H1 (cell line): ENCODE measurements around the gene HOATZ. TPM values are rescaled to one million over a fixed set of nuclear protein-coding genes. Genes with fewer than 3 reads are reported as not detected.

Experiments used
- CTCF ChIA-PET: fragments of 300-600 bp; sonication (Branson Sonifier 250); formaldehyde crosslinking; loops from one replicate; lab custom pipeline; 2021; ENCODE audit not compliant: partially characterized antibody; lab: Charles Lee
- POLR2A ChIA-PET: fragments of 300-600 bp; sonication (Branson Sonifier 250); formaldehyde crosslinking; loops from one replicate; lab custom pipeline; 2021; ENCODE audit warnings: inconsistent platforms; ENCODE audit not compliant: partially characterized antibody; lab: Charles Lee
- DNase-seq, 2 experiments: peaks; one replicate each; pipeline versions ENCODE4 v3.0.0 to v3.0.0-alpha.2; 2010 to 2022; ENCODE audit warnings: low spot score in 2 of 2, low read depth in 1 of 2, mixed read lengths in 1 of 2
- FAIRE-seq: peaks from 2 replicates; lab custom pipeline; 2011; peaks lifted over from hg19 to GRCh38; lab: Jason Lieb, UNC
- H2AFZ ChIP-seq: 2 replicates; pipeline ENCODE4 v1.8.1; 2012; ENCODE audit warnings: low read length, inconsistent platforms
- H2AK5ac ChIP-seq: 2 replicates; pipeline ENCODE4 v1.6.1; 2013; ENCODE audit warnings: low read depth, low read length
- H2BK120ac ChIP-seq: replicated peaks from 2 replicates; pipeline ENCODE3; 2013; ENCODE audit warnings: low read depth, low read length, inconsistent platforms
- H2BK12ac ChIP-seq: 2 replicates; pipeline ENCODE4 v1.6.1; 2013; ENCODE audit warnings: low read depth, low read length
- H2BK15ac ChIP-seq: 2 replicates; pipeline ENCODE4 v1.6.1; 2013; ENCODE audit warnings: low read length
- H2BK20ac ChIP-seq: 2 replicates; pipeline ENCODE4 v1.6.1; 2013; ENCODE audit warnings: low read length
- H2BK5ac ChIP-seq: 2 replicates; pipeline ENCODE4 v1.6.1; 2013; ENCODE audit warnings: low read depth, low read length
- H3K14ac ChIP-seq: 2 replicates; pipeline ENCODE4 v1.6.1; 2013; ENCODE audit warnings: inconsistent platforms; ENCODE audit not compliant: insufficient read length
- H3K18ac ChIP-seq: 2 replicates; pipeline ENCODE4 v1.6.1; 2013; ENCODE audit warnings: low read length; ENCODE audit errors: extremely low read depth
- H3K23ac ChIP-seq: 2 replicates; pipeline ENCODE4 v1.6.1; 2013; ENCODE audit warnings: inconsistent platforms; ENCODE audit not compliant: insufficient read length
- H3K23me2 ChIP-seq: 2 replicates; pipeline ENCODE4 v1.6.1; 2013; ENCODE audit warnings: low read depth, low read length
- H3K27ac ChIP-seq: 2 replicates; pipeline ENCODE4 v1.6.1; 2011; ENCODE audit warnings: low read depth, low read length, inconsistent platforms
- H3K27me3 ChIP-seq, 4 experiments: replicated peaks in 1 of 4; 1 replicate in 1 of 4; 2 replicates in 3 of 4; pipeline versions ENCODE4 v1.6.1 to v1.8.1; 2011 to 2013; ENCODE audit warnings: low read length in 3 of 4, mild to moderate bottlenecking in 3 of 4, inconsistent platforms in 2 of 4, mixed read lengths in 2 of 4, moderate library complexity in 1 of 4; ENCODE audit not compliant: control insufficient read depth in 3 of 4, insufficient read depth in 3 of 4; ENCODE audit errors: extremely low read depth in 1 of 4
- H3K36me3 ChIP-seq, 4 experiments: 2 replicates each; pipeline versions ENCODE4 v1.6.1 to v1.8.1; 2011 to 2013; ENCODE audit warnings: mild to moderate bottlenecking in 4 of 4, low read length in 3 of 4, moderate library complexity in 2 of 4, control low read depth in 1 of 4, inconsistent platforms in 1 of 4; ENCODE audit not compliant: insufficient read depth in 4 of 4, control insufficient read depth in 2 of 4
- H3K4ac ChIP-seq: replicated peaks from 2 replicates; pipeline ENCODE3; 2013; ENCODE audit warnings: low read length, low read depth, mixed read lengths, inconsistent platforms; ENCODE audit not compliant: insufficient read length
- H3K4me1 ChIP-seq, 4 experiments: replicated peaks in 1 of 4; 1 replicate in 1 of 4; 2 replicates in 3 of 4; pipeline versions ENCODE4 v1.6.1 to v1.8.1; 2011 to 2013; ENCODE audit warnings: low read length in 3 of 4, inconsistent platforms in 2 of 4, mixed read lengths in 1 of 4; ENCODE audit not compliant: insufficient read depth in 4 of 4, control insufficient read depth in 3 of 4
- H3K4me2 ChIP-seq, 2 experiments: 2 replicates each; pipeline versions ENCODE4 v1.6.1 to v1.8.1; 2011 to 2013; ENCODE audit warnings: low read depth in 2 of 2, low read length in 2 of 2, control low read depth in 1 of 2, inconsistent platforms in 1 of 2, mild to moderate bottlenecking in 1 of 2; ENCODE audit not compliant: insufficient read depth in 1 of 2
- H3K4me3 ChIP-seq, 4 experiments: fragments of 200-600, 300-600 bp in 1 of 4; sonication (generic), shearing (Covaris generic), sonication (Bioruptor Twin) in 1 of 4; 2 replicates each; pipeline versions ENCODE4 v1.5.1 to v1.8.1; 2011 to 2016; ENCODE audit warnings: low read length in 4 of 4, low read depth in 3 of 4, control low read depth in 2 of 4, inconsistent platforms in 2 of 4, mild to moderate bottlenecking in 2 of 4, mixed read lengths in 1 of 4, moderate library complexity in 1 of 4; ENCODE audit not compliant: insufficient read depth in 2 of 4; ENCODE audit errors: extremely low read depth in 1 of 4
- H3K56ac ChIP-seq: replicated peaks from 2 replicates; pipeline ENCODE3; 2013; ENCODE audit warnings: low read depth, mild to moderate bottlenecking, mixed read lengths, low read length, inconsistent platforms; ENCODE audit not compliant: insufficient read length
- H3K79me1 ChIP-seq: 2 replicates; pipeline ENCODE4 v1.6.1; 2013; ENCODE audit warnings: low read depth, low read length, control low read depth
- H3K79me2 ChIP-seq, 2 experiments: 2 replicates each; pipeline versions ENCODE4 v1.6.1 to v1.8.1; 2012 to 2013; ENCODE audit warnings: low read length in 2 of 2, mild to moderate bottlenecking in 2 of 2, inconsistent platforms in 1 of 2; ENCODE audit not compliant: insufficient read depth in 2 of 2, control insufficient read depth in 1 of 2
- H3K9ac ChIP-seq, 4 experiments: replicated peaks in 1 of 4; 1 replicate in 1 of 4; 2 replicates in 3 of 4; pipeline versions ENCODE4 v1.6.1 to v1.8.1; 2011 to 2013; ENCODE audit warnings: low read depth in 3 of 4, low read length in 3 of 4, control low read depth in 2 of 4, mild to moderate bottlenecking in 2 of 4, moderate library complexity in 2 of 4, inconsistent platforms in 1 of 4; ENCODE audit errors: extremely low read depth in 1 of 4
- H3K9me3 ChIP-seq, 2 experiments: 2 replicates each; pipeline versions ENCODE4 v1.6.1 to v1.8.1; 2012 to 2013; ENCODE audit warnings: mild to moderate bottlenecking in 2 of 2, moderate library complexity in 2 of 2, control low read depth in 1 of 2, inconsistent platforms in 1 of 2, low read depth in 1 of 2, low read length in 1 of 2, mixed read lengths in 1 of 2; ENCODE audit not compliant: insufficient read depth in 2 of 2
- H4K20me1 ChIP-seq, 2 experiments: replicated peaks in 1 of 2; 2 replicates each; pipeline versions ENCODE3 to v1.8.1; 2011 to 2013; ENCODE audit warnings: inconsistent platforms in 2 of 2, low read length in 2 of 2, mild to moderate bottlenecking in 1 of 2; ENCODE audit not compliant: insufficient read depth in 2 of 2, control insufficient read depth in 1 of 2
- H4K5ac ChIP-seq: 2 replicates; pipeline ENCODE4 v1.6.1; 2013; ENCODE audit warnings: low read length, low read depth, mixed read lengths, inconsistent platforms; ENCODE audit not compliant: insufficient read length
- H4K8ac ChIP-seq: 2 replicates; pipeline ENCODE4 v1.8.0; 2013; ENCODE audit warnings: mild to moderate bottlenecking, moderate library complexity, low read length, inconsistent platforms; ENCODE audit not compliant: insufficient read depth; ENCODE audit errors: extremely low read depth
- H4K91ac ChIP-seq: replicated peaks from 2 replicates; pipeline ENCODE3; 2013; ENCODE audit warnings: low read length, mixed read lengths, inconsistent platforms; ENCODE audit not compliant: insufficient read length
- ASH2L ChIP-seq: fragments of 200-600, 300-600 bp; sonication (generic); IDR thresholded peaks from one replicate; pipeline ENCODE4 v1.7.1; 2017; ENCODE audit warnings: low read length
- ATF2 ChIP-seq: IDR thresholded peaks from 2 replicates; pipeline ENCODE4 v1.6.1; 2012; ENCODE audit warnings: low read length, inconsistent platforms
- BACH1 ChIP-seq: IDR thresholded peaks from 2 replicates; pipeline ENCODE4 v1.6.1; 2012; ENCODE audit warnings: low read length, improper control_type of control experiment
- E2F6 ChIP-seq: IDR thresholded peaks from 2 replicates; pipeline ENCODE4 v1.6.1; 2012; ENCODE audit warnings: inconsistent platforms
- EGR1 ChIP-seq: IDR thresholded peaks from 2 replicates; pipeline ENCODE4 v1.6.1; 2011; ENCODE audit warnings: low read depth, low read length, borderline replicate concordance
- FOSL1 ChIP-seq: IDR thresholded peaks from 2 replicates; pipeline ENCODE4 v1.6.1; 2011; ENCODE audit warnings: mild to moderate bottlenecking, low read depth, low read length, moderate library complexity; ENCODE audit not compliant: insufficient read depth
- MAX ChIP-seq: IDR thresholded peaks from 2 replicates; pipeline ENCODE4 v1.6.1; 2012; ENCODE audit warnings: inconsistent platforms
- RAD21 ChIP-seq, 2 experiments: IDR thresholded peaks in 1 of 2; conservative IDR thresholded peaks in 1 of 2; 2 replicates each; pipeline ENCODE4 v1.6.1; 2011; ENCODE audit warnings: low read depth in 2 of 2, low read length in 2 of 2, improper control_type of control experiment in 1 of 2, inconsistent platforms in 1 of 2, mild to moderate bottlenecking in 1 of 2, moderate library complexity in 1 of 2
- RFX5 ChIP-seq: IDR thresholded peaks from 2 replicates; pipeline ENCODE4 v1.6.1; 2011; ENCODE audit warnings: low read depth, low read length, improper control_type of control experiment, borderline replicate concordance
- SIRT6 ChIP-seq: IDR thresholded peaks from one replicate; pipeline ENCODE4 v1.7.1; 2012; ENCODE audit warnings: low read length, inconsistent platforms
- SP1 ChIP-seq: IDR thresholded peaks from 2 replicates; pipeline ENCODE4 v1.6.1; 2011; ENCODE audit warnings: low read depth, low read length
- TBP ChIP-seq: IDR thresholded peaks from 2 replicates; pipeline ENCODE4 v1.6.1; 2011; ENCODE audit warnings: low read depth, low read length, improper control_type of control experiment
- WGBS, 2 experiments: shearing (Covaris generic) in 1 of 2; methylation state at CpG; one replicate each; pipeline versions ENCODE4 v1.1.6 to v1.1.7; 2013 to 2015; ENCODE audit warnings: low lambda C conversion rate in 2 of 2, mixed read lengths in 2 of 2, inconsistent platforms in 1 of 2, low coverage in 1 of 2, missing lambda C conversion rate in 1 of 2; ENCODE audit not compliant: insufficient replicate concordance in 2 of 2, insufficient coverage in 1 of 2, insufficient read length in 1 of 2; ENCODE audit errors: extremely low coverage in 1 of 2, missing lambda C conversion rate in 1 of 2; 5-methylcytosine and 5-hydroxymethylcytosine counted together
- polyA plus RNA-seq, 7 experiments: library from polyadenylated mRNA; depleted of rRNA in 3 of 7; stranded (reverse) in 5 of 7; unstranded in 2 of 7; fragments of >200 nt in 5 of 7; fragments of 200-250 nt in 2 of 7; gene quantifications; 1 replicate in 5 of 7; 2 replicates in 1 of 7; 4 replicates in 1 of 7; pipeline versions ENCODE4 v1.2.1 to v1.2.3, GENCODE V29; 2011 to 2013; ENCODE audit warnings: missing spikeins in 2 of 7, mixed read lengths in 2 of 7
- total RNA-seq: library from RNA; stranded (reverse); fragmentation: NEBNext Ultra II Directional; extraction: Animal tissue kit (Norgen Biotek cat#: 25700); gene quantifications from 2 replicates; pipeline ENCODE4 v1.2.1, GENCODE V29; 2021

Gene HOATZ
- total and polyA plus RNA-seq, 2 of the 8 experiments (the other 6 are each of a cell fraction or from before 2014, with no cell fraction given): not detected

- H2BK15ac ChIP-seq: no peak overlapping the region
- H2BK20ac ChIP-seq: no peak overlapping the region
- peaks cover 5% of the 10 kb centered on the region; the same call in 1 of the 2 replicates for H3K23me2 ChIP-seq
- FAIRE-seq (no peak), DNase-seq (no peak)
- H3K9ac ChIP-seq: no peak overlapping the region
- no peaks in the 10 kb centered on the region for H3K79me1 ChIP-seq
- no peaks in the 10 kb centered on the region for H4K20me1 ChIP-seq
- H2BK12ac ChIP-seq: no peak overlapping the region
- no peak overlapping the region for H3K18ac ChIP-seq
- H2BK5ac ChIP-seq: no peak overlapping the region
- no peak overlapping the region for H3K56ac ChIP-seq
- H3K23ac ChIP-seq: no peak overlapping the region
- ChIA-PET POLR2A (no interaction called here), CTCF (interaction anchor here (0.6 to 1.1 kb wide), 6 partner anchors 17 to 881 kb away, joined by 3 read pairs; no protein-coding TSS in a partner anchor)
- no peak overlapping the region for H2BK120ac ChIP-seq
- H3K4ac ChIP-seq: no peak overlapping the region
- H3K4me1 ChIP-seq: peaks cover 0 to 10% (median 3%) of the 10 kb centered on the region in 4 experiments; a peak in 6 of 7 replicates
- H2AFZ ChIP-seq: no peak overlapping the region
- H4K8ac ChIP-seq: no peak overlapping the region
- no peaks in the 10 kb centered on the region for H3K36me3 ChIP-seq
- 82% methylated on average over 6 of the region's 6 CpGs; no CpG with 5 or more reads in 1 of the 2 experiments for WGBS, 2 experiments
- no peak overlapping the region for H3K4me2 ChIP-seq
- H3K9me3 ChIP-seq: peaks cover 0 to 3% of the 10 kb centered on the region in 2 experiments; a peak in 1 of 4 replicates
- no peak for TF ChIP-seq RFX5
- no peak for TF ChIP-seq ASH2L
- no peak for TF ChIP-seq TBP
- TF ChIP-seq BACH1: no peak
- TF ChIP-seq MAX: no peak
- no peak for TF ChIP-seq EGR1
- TF ChIP-seq FOSL1: no peak
- TF ChIP-seq ATF2: no peak
- TF ChIP-seq E2F6: no peak
- TF ChIP-seq SP1: no peak
- no peak for TF ChIP-seq RAD21 (IDR thresholded peaks at IDR 0.05 in 1 of 2, conservative IDR thresholded peaks at IDR 0.05 in 1 of 2; ENCODE audit: low read depth in 2 of 2, low read length in 2 of 2)
- TF ChIP-seq SIRT6: no peak
- H3K79me2 ChIP-seq: no peaks in the 10 kb centered on the region
- H4K5ac ChIP-seq: no peak overlapping the region
- no peak overlapping the region for H4K91ac ChIP-seq
- peaks cover 6 to 13% (median 11%) of the 10 kb centered on the region in 4 experiments for H3K27me3 ChIP-seq
- H3K4me3 ChIP-seq: no peak overlapping the region
- H3K14ac ChIP-seq: no peak overlapping the region
- no peak overlapping the region for H3K27ac ChIP-seq
- H2AK5ac ChIP-seq: no peak overlapping the region
Measured at GRCh38 chr11:111535281-111535680, 20.7 kb downstream of the HOATZ start.
